DND-41 (cell line): ENCODE data around the gene ITPR1.

Source experiments
- CTCF ChIP-seq: IDR thresholded peaks from 2 replicates; pipeline ENCODE4 v1.5.1; 2012; ENCODE audit warnings: borderline replicate concordance, low read length, moderate library complexity, mild to moderate bottlenecking; ENCODE audit not compliant: poor library complexity, severe bottlenecking; ENCODE audit errors: extremely low read depth
- EZH2 ChIP-seq: IDR thresholded peaks from 3 replicates; pipeline ENCODE4 v1.6.1; 2012; ENCODE audit warnings: borderline replicate concordance, low read depth, mild to moderate bottlenecking, moderate library complexity, low read length, inconsistent platforms; ENCODE audit not compliant: severe bottlenecking

- TF ChIP-seq CTCF, result no peak
- no peak for TF ChIP-seq EZH2
Observed at GRCh38 chr3:4856564-4856963, 363.4 kb downstream of the ITPR1 start.
